Measurements from ENCODE around the gene HPS4. TPM values are rescaled to one million over a fixed set of nuclear protein-coding genes. Genes with fewer than 3 reads are reported as not detected.
A peak's percentile ranks its signal among the peaks of the same experiment; 100 is the strongest.

HPS4 gene
- total and polyA plus RNA-seq, 2 of the 8 experiments (the other 6 are each of a cell fraction or from before 2014, with no cell fraction given): 28.0 to 35.2 TPM

- no peak overlapping the region for H4K5ac ChIP-seq (ENCODE audit: insufficient read length, low read depth, low read length)
- no peak overlapping the region for H3K4me2 ChIP-seq (ENCODE audit: insufficient read depth in 1 of 2, low read depth in 2 of 2, low read length in 2 of 2)
- H3K79me2 ChIP-seq (ENCODE audit: control insufficient read depth in 1 of 2, insufficient read depth in 2 of 2, low read length in 2 of 2): no peaks in the 10 kb centered on the region; a peak in 1 of 4 replicates
- H3K4me3 ChIP-seq (ENCODE audit: extremely low read depth in 1 of 4, insufficient read depth in 2 of 4, low read depth in 3 of 4, low read length in 4 of 4): no peak overlapping the region
- FAIRE-seq (no peak), DNase-seq (ENCODE audit: low read depth in 1 of 2, low spot score in 2 of 2) (no peak)
- no peaks in the 10 kb centered on the region for H3K27me3 ChIP-seq (replicated peaks in 1 of 4; ENCODE audit: control insufficient read depth in 3 of 4, extremely low read depth in 1 of 4, insufficient read depth in 3 of 4, low read length in 3 of 4)
- no peak overlapping the region for H3K14ac ChIP-seq (ENCODE audit: insufficient read length)
- no peak overlapping the region for H3K23ac ChIP-seq (ENCODE audit: insufficient read length)
- H3K79me1 ChIP-seq (ENCODE audit: low read depth, low read length): peaks cover 9% of the 10 kb centered on the region
- no peaks in the 10 kb centered on the region for H3K9me3 ChIP-seq (ENCODE audit: insufficient read depth in 2 of 2, low read depth in 1 of 2, low read length in 1 of 2)
- H3K27ac ChIP-seq (ENCODE audit: low read depth, low read length): no peak overlapping the region
- H3K36me3 ChIP-seq (ENCODE audit: control insufficient read depth in 2 of 4, insufficient read depth in 4 of 4, low read length in 3 of 4): peaks cover 0 to 3% (median 0%) of the 10 kb centered on the region in 4 experiments; a peak in 2 of 8 replicates
- no peak overlapping the region for H3K56ac ChIP-seq (replicated peaks; ENCODE audit: insufficient read length, low read depth, low read length)
- no peak overlapping the region for H2BK5ac ChIP-seq (ENCODE audit: low read depth, low read length)
- TF ChIP-seq KDM1A (IDR thresholded peaks at IDR 0.05; ENCODE audit: borderline replicate concordance, low read length): peak; percentile 82
- TF ChIP-seq CBX8 (IDR thresholded peaks at IDR 0.05; ENCODE audit: borderline replicate concordance, low read depth, low read length): no peak
- TF ChIP-seq BRCA1 (IDR thresholded peaks at IDR 0.05; ENCODE audit: low read depth, low read length): no peak
- H4K91ac ChIP-seq (replicated peaks; ENCODE audit: insufficient read length, low read length): no peak overlapping the region
- no peaks in the 10 kb centered on the region for H3K4me1 ChIP-seq (replicated peaks in 1 of 4; ENCODE audit: control insufficient read depth in 3 of 4, insufficient read depth in 4 of 4, low read length in 3 of 4)
- H2BK120ac ChIP-seq (replicated peaks; ENCODE audit: low read depth, low read length): no peak overlapping the region
- H4K20me1 ChIP-seq (replicated peaks in 1 of 2; ENCODE audit: control insufficient read depth in 1 of 2, insufficient read depth in 2 of 2, low read length in 2 of 2): peaks cover 3 to 11% of the 10 kb centered on the region in 2 experiments
- H4K8ac ChIP-seq (ENCODE audit: extremely low read depth, insufficient read depth, low read length): no peak overlapping the region
- H3K4ac ChIP-seq (replicated peaks; ENCODE audit: insufficient read length, low read depth, low read length): no peak overlapping the region
- no peak overlapping the region for H2AFZ ChIP-seq (ENCODE audit: low read length)
- H2BK12ac ChIP-seq (ENCODE audit: low read depth, low read length): no peak overlapping the region
- no peak overlapping the region for H2BK15ac ChIP-seq (ENCODE audit: low read length)
- ChIA-PET CTCF (ENCODE audit: partially characterized antibody) (interaction anchor here (0.6 to 3.9 kb wide), 4 partner anchors 8 to 413 kb away, joined by 3 to 23 read pairs (median 8); no protein-coding TSS in a partner anchor), POLR2A (ENCODE audit: partially characterized antibody) (interaction anchor here (1.8 to 5.1 kb wide), 3 partner anchors 9 to 45 kb away, joined by 5 to 14 read pairs (median 9); partner anchors contain the start of genes ASPHD2, HPS4 and SRRD)
- WGBS, 2 experiments (ENCODE audit: extremely low coverage in 1 of 2, insufficient coverage in 1 of 2, insufficient read length in 1 of 2, insufficient replicate concordance in 2 of 2, low coverage in 1 of 2, low lambda C conversion rate in 2 of 2, missing lambda C conversion rate in 1 of 2): 81% methylated on average over 3 of the region's 3 CpGs; no CpG with 5 or more reads in 1 of the 2 experiments
- no peak overlapping the region for H2AK5ac ChIP-seq (ENCODE audit: low read depth, low read length)
- no peak overlapping the region for H3K9ac ChIP-seq (replicated peaks in 1 of 4; ENCODE audit: extremely low read depth in 1 of 4, low read depth in 3 of 4, low read length in 3 of 4)
- no peak overlapping the region for H3K18ac ChIP-seq (ENCODE audit: extremely low read depth, low read length)
- no peak overlapping the region for H2BK20ac ChIP-seq (ENCODE audit: low read length)
- H3K23me2 ChIP-seq (ENCODE audit: low read depth, low read length): 0 out of 2 replicates have a peak, but pooled peaks cover 2% of the 10 kb centered on the region
Observed at GRCh38 chr22:26439559-26439958, 44.0 kb downstream of the HPS4 start.

All from H1 (cell line).